HG03378 (cell line): ENCODE measurements around the gene C5orf15.
"Not testable (repeated sequence)": the region's sequence is repeated elsewhere in the genome, so short reads cannot be mapped to it uniquely, and the experiment has no call there.

Experiments
- ATAC-seq: cut with Tn5 transposase; IDR thresholded peaks from one replicate; pipeline ENCODE4 v1.9.1; 2021; ENCODE audit warnings: mild to moderate bottlenecking, moderate library complexity; ENCODE audit not compliant: unreplicated experiment

The C5orf15 gene

DNA sequence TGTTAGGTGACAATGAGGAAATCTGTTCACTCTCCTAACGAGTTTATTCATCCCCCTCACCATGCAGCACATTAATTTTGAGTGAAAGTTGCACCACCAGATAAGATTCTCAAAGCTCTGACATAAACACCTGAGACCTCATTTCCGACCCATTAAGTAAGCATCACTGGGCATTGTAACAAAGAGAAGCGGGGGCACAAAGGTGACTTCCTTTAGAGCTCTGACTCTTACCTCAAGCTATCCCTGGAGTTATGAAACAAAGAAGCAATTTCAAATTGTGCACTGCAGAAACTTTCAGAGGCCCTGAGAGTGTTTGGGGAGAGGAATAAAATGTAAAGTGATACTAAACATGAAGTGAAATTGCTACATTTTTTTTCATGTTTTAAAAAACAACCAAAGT is 29.5 kb downstream of the C5orf15 start:
- ATAC-seq: no peak

DNA sequence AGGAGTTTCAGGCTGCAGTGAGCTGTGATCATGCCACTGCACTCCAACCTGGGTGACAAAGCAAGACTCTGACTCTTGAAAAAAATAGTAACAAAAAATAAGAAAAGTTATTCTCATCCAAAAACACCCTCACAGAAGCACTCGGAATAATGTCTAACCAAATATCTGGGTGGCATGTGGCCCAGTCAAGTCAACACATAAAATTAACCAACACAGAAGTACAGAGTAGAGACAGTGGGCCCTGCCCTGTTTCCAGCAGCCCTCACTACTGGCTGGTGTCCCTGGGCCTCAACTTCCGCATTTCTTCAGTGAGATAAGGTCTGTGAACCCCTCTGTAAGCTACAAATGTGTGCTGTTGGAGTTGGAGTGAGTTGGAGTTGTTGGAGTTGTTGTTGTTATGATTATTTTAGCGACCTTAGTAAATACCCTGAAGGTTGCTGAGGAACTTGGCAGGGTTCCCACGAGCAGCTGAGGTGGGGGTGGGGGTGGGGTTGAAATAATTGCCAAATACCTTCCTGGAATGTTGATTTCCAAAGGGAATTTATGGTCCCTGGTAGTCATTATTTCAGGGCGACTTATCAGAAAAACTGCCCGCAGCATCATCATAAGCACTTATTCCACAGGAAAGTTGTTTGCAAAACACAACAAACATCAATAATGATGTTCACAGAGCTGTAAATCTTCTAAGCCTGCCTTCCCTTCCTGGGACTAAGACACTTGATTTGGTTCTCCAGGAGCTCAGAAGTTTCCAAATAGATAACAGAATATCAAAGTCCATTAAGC is 30.2 kb downstream of the C5orf15 start:
- no peak for ATAC-seq

DNA sequence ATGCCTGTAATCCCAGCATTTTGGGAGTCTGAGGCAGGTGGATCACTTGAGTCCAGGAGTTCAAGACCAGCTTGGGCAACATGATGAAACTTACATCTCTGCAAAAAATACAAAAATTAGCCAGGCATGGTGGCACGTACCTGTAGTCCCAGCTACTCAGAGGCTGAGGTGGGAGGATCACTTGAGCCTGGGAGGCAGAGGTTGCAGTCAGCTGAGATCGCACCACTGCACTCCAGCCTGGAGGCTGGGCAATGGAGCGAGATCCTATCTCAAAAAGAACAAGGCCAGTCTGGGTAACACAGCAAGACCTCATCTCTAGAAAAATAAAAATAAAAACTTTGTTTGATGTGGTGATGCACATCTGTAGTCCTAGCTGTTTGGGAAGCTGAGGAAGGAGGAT is 30.8 kb downstream of the C5orf15 start:
- ATAC-seq: not testable (repeated sequence)

DNA sequence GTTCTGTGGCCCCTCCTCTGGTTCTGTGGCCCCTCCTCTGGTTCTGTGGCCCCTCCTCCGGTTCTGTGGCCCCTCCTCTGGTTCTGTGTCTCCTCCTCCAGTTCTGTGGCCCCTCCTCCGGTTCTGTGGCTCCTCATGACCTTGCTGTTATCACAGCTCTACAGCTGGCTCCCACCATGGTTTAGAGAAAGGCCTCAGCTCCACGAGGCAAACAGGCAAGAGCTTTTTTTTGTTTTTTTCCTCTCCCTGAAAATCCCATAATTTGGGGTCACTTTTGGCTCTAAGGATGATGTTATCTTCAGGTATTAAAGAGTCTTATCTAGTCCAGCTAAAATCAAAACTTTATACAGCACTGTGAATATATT is 31.8 kb downstream of the C5orf15 start:
- ATAC-seq: no peak

DNA sequence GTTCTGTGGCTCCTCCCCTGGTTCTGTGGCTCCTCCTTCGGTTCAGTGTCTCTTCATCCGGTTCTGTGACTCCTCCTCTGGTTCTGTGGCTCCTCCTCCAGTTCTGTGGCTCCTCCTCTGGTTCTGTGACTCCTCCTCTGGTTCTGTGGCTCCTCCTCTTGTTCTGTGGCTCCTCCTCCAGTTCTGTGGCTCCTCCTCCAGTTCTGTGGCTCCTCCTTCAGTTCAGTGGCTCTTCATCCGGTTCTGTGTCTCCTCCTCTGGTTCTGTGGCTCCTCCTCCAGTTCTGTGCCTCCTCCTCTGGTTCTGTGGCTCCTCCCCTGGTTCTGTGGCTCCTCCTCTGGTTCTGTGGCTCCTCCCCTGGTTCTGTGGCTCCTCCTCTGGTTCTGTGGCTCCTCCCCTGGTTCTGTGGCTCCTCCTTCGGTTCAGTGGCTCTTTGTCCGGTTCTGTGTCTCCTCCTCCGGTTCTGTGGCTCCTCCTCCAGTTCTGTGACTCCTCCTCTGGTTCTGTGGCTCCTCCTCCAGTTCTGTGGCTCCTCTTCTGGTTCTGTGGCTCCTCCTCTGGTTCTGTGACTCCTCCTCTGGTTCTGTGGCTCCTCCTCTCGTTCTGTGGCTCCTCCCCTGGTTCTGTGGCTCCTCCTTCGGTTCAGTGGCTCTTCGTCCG is 32.3 kb downstream of the C5orf15 start:
- ATAC-seq: not testable (repeated sequence)

DNA sequence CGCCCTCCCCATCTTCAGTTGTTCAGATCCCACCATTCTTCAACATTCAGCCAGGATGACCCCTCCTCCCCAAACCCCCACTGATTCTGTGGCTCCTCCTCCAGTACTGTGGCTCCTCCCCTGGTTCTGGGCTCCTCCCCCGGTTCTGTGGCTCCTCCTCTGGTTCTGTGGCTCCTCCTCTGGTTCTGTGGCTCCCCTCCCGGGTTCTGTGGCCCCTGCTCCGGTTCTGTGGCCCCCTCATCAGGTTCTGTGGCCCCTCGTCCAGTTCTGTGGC is 32.8 kb downstream of the C5orf15 start:
- no peak for ATAC-seq

GRCh38 chr5:133934822-133935666 is 33.4 kb downstream of the C5orf15 start:
- peak; percentile 41 for ATAC-seq

DNA sequence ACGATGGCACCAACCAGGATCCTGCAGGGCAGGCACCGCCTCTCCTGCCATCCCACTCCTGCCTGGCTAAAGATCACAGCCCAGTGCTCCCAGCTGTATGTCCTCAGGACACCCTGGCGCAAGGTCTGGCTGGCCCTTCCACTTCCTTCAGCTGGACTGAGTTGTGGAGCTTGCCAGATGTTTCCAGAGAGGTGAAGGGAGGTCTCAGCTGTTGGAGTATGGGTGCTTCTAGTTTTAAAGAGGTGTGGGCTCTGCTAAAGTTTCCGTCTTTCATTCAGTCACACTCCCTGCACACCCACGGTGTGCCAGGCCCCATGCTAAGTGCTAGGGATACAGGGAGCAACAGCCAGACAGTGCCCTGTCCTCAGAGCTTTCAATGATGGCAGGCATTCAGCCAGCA is 34.1 kb downstream of the C5orf15 start:
- no peak for ATAC-seq

GRCh38 chr5:133933670-133934295 is 34.6 kb downstream of the C5orf15 start:
- ATAC-seq: no peak

GRCh38 chr5:133933169-133933509 is 35.3 kb downstream of the C5orf15 start:
- ATAC-seq: no peak

GRCh38 chr5:133932441-133933168 is 35.8 kb downstream of the C5orf15 start:
- ATAC-seq: no peak

GRCh38 chr5:133931546-133931945 is 36.9 kb downstream of the C5orf15 start:
- ATAC-seq: no peak

- no peak for ATAC-seq
Observed at GRCh38 chr5:133930813-133931090, 37.7 kb downstream of the C5orf15 start.

GRCh38 chr5:133930061-133930812 is 38.2 kb downstream of the C5orf15 start:
- ATAC-seq: peak; percentile 35

- ATAC-seq: no peak
Observed at GRCh38 chr5:133928587-133929393, 39.6 kb downstream of the C5orf15 start.

DNA sequence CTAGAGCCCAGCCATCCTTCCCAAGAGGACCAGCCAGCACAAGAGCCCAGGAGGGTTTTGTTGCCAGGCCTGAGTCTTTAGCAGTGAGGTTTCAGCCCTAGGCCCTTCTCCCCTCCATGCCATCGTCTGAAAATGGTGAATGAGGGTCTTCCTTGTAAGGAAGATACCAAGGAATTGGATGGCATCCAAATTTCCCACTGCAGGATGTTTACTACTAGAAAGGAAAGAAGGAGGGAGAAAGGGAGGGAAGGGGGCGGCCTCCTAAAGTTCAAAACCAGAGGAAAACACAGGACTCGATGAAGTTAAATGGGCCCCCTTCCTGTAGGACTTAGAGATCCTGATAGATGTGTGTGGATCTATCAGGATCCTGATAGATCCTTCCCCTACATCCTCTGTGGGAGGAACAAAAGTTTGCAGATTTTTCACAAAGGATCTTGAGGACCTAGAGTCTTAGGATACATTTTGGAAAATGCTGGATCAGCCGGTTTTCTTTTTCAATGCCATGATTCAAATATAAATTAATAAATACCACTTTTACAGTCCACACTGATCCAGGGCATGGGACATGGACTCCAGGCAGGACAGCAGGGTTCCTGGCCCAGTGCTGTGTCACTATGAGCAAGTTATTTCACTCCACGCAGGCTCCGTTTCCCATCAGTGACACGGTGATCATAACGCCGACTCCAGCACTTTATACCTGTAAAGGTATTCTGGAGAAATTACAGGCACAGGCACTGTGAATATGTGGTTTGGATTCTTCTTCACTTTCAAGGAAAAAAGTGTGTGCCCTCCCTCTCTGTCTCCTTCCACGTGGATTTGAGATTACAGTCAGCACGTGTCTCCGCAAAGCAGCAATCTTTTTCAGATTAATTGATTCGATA is 40.9 kb downstream of the C5orf15 start:
- no peak for ATAC-seq

DNA sequence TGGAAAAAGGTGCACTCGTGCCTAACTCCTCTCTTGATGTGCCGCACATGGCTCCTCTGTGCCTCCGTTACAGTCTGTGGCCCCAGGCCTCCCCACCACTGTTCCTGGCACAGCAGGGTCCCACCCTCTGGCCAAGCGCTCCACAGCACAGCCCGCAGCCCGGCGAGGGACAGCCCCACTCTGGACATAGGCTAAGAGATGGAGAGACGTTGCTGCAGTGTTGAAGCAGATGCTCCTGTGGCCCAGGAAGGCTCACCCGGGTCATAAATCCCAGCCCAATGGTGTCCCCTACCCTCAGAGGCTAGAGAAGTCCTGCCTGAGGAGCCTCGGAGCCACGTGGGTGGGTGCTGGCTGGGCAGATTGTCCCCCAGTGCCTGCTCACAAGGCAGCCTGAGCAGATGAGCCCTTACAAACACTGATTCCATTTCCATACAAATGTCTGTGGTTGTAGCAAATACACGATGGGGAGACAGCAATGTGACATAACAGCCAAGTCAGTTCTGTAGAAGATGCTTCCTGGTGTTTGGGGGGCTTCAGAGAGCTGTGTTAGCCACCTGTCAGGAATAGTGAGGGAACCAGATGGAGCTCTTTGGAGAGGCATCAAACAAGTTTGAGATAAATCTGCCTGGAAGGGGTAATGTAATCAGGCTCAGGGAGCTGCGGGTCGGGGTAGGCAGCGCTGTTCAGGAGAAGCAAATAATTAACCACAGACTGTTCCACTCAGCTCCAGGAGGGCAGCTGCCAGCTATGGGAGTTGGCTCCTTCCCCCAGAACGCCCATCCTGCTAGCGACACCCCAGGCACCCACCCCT is 41.7 kb downstream of the C5orf15 start:
- no peak for ATAC-seq
